AG04450 (cell line): ENCODE measurements around the gene DNAH6. TPM values are rescaled to one million over a fixed set of nuclear protein-coding genes. Genes with fewer than 3 reads are reported as not detected.

ENCODE experiments used
- CTCF ChIA-PET: fragments of 300-600, 350-600 bp; formaldehyde crosslinking; extraction: SDS; loops from one replicate; lab custom pipeline; 2022; ENCODE audit warnings: antibody characterized with exemption, inconsistent platforms; lab: Charles Lee
- POLR2A ChIA-PET: fragments of 350-600 bp; formaldehyde crosslinking; extraction: SDS; loops from one replicate; lab custom pipeline; 2021; ENCODE audit warnings: antibody characterized with exemption, inconsistent platforms; lab: Yijun Ruan, JAX
- DNase-seq: peaks from one replicate; pipeline ENCODE4 v3.0.0-alpha.2; 2011; ENCODE audit warnings: low read depth, low spot score
- H3K27ac ChIP-seq: one replicate; pipeline ENCODE4 v1.5.1; 2012; ENCODE audit warnings: low read depth, low read length, control low read depth
- H3K27me3 ChIP-seq: one replicate; pipeline ENCODE4 v1.6.0; 2012; ENCODE audit warnings: low read length; ENCODE audit not compliant: control insufficient read depth, insufficient read depth
- H3K4me3 ChIP-seq: 2 replicates; pipeline ENCODE4 v1.5.1; 2011; ENCODE audit warnings: mild to moderate bottlenecking, low read depth, low read length, control low read depth
- H3K9me3 ChIP-seq: 2 replicates; pipeline ENCODE4 v1.5.1; 2012; ENCODE audit warnings: low read length; ENCODE audit not compliant: control insufficient read depth, insufficient read depth
- CTCF ChIP-seq: IDR thresholded peaks from 2 replicates; pipeline ENCODE4 v1.5.1; 2011; ENCODE audit warnings: low read depth, low read length, control low read depth, inconsistent platforms
- polyA plus RNA-seq: library from polyadenylated mRNA; depleted of rRNA; stranded (reverse); fragments of >200 nt; gene quantifications from 2 replicates; pipeline ENCODE4 v1.2.3, GENCODE V29; 2011

The DNAH6 gene
- polyA plus RNA-seq, 1 experiment: 0.02 TPM

- no peaks in the 10 kb centered on the region for H3K27me3 ChIP-seq
- DNase-seq: no peak
- no peaks in the 10 kb centered on the region; the same call in 1 of the 2 replicates for H3K9me3 ChIP-seq
- POLR2A ChIA-PET: no interaction called here
- no peak for TF ChIP-seq CTCF
- H3K27ac ChIP-seq: no peak overlapping the region
- CTCF ChIA-PET: no interaction called here
- H3K4me3 ChIP-seq: no peak overlapping the region
These were observed 340.5 kb downstream of the DNAH6 start for GRCh38 chr2:84856787-84857186.

GRCh38 chr2:84857566-84857965, 341.3 kb downstream of the DNAH6 start:
- no peaks in the 10 kb centered on the region; the same call in 1 of the 2 replicates for H3K9me3 ChIP-seq
- no peak for TF ChIP-seq CTCF
- no peak for DNase-seq
- CTCF ChIA-PET: interaction anchor here (0.6 to 1.6 kb wide), 12 partner anchors 11 to 364 kb away, joined by 3 to 5 read pairs (median 3); no protein-coding TSS in a partner anchor
- no peak overlapping the region for H3K4me3 ChIP-seq
- H3K27me3 ChIP-seq: no peaks in the 10 kb centered on the region
- no peak overlapping the region for H3K27ac ChIP-seq
- POLR2A ChIA-PET: no interaction called here

- peak; percentile 44 for TF ChIP-seq CTCF
- H3K27ac ChIP-seq: no peak overlapping the region
- no peaks in the 10 kb centered on the region; the same call in 1 of the 2 replicates for H3K9me3 ChIP-seq
- no peak overlapping the region for H3K4me3 ChIP-seq
- POLR2A ChIA-PET: no interaction called here
- CTCF ChIA-PET: interaction anchor here (0.6 to 1.6 kb wide), 12 partner anchors 11 to 364 kb away, joined by 3 to 5 read pairs (median 3); no protein-coding TSS in a partner anchor
- DNase-seq: no peak
- no peaks in the 10 kb centered on the region for H3K27me3 ChIP-seq
These were observed 341.8 kb downstream of the DNAH6 start for GRCh38 chr2:84858123-84858522.

GRCh38 chr2:84858937-84859336, 342.6 kb downstream of the DNAH6 start:
- no peaks in the 10 kb centered on the region for H3K9me3 ChIP-seq
- H3K27me3 ChIP-seq: no peaks in the 10 kb centered on the region
- no peak overlapping the region for H3K27ac ChIP-seq
- DNase-seq: no peak
- ChIA-PET POLR2A (no interaction called here), CTCF (interaction anchor here (1.3 to 1.6 kb wide), 2 partner anchors 126 to 202 kb away, joined by 3 to 4 read pairs; no protein-coding TSS in a partner anchor)
- TF ChIP-seq CTCF: no peak
- no peak overlapping the region for H3K4me3 ChIP-seq

GRCh38 chr2:84861539-84861938, 345.2 kb downstream of the DNAH6 start:
- no peaks in the 10 kb centered on the region for H3K27me3 ChIP-seq
- POLR2A ChIA-PET: no interaction called here
- CTCF ChIA-PET: interaction anchor here (1.7 kb wide), 1 partner anchor 23 kb away, joined by 5 read pairs; no protein-coding TSS in a partner anchor
- no peak overlapping the region for H3K27ac ChIP-seq
- DNase-seq: no peak
- H3K4me3 ChIP-seq: no peak overlapping the region
- TF ChIP-seq CTCF: no peak
- no peaks in the 10 kb centered on the region for H3K9me3 ChIP-seq
